Posterior vena cava (tissue), 2 donors: ENCODE results near the gene SPDYE5. TPM values are rescaled to one million over a fixed set of nuclear protein-coding genes. Genes with fewer than 3 reads are reported as not detected.
"Not testable (repeated sequence)": the region's sequence is repeated elsewhere in the genome, so short reads cannot be mapped to it uniquely, and the experiment has no call there.

ENCODE experiments used
- DNase-seq: peaks from one replicate; pipeline ENCODE4 v3.0.0-alpha.2; 2020; ENCODE audit warnings: low spot score
- intact Hi-C, 2 donors: fragments of 100-400 bp; cut with DNase I; formaldehyde crosslinking; loops; one replicate each; pipeline versions ENCODE4 v1.14.1 to v1.14.2; 2022 to 2023
- long read RNA-seq, 2 donors: library from polyadenylated mRNA; unstranded; transcript quantifications; one replicate each; pipeline ENCODE4 v2.0.0, GENCODE V29; 2020 to 2021
- total RNA-seq, 2 donors: library from RNA; stranded (reverse); fragmentation: NEBNext Ultra II Directional; extraction: Animal tissue kit (Norgen Biotek cat#: 25700); gene quantifications; one replicate each; pipeline ENCODE4 v1.2.1, GENCODE V29; 2021
- donor health status: DM: yes; HTN: yes; CAD: no.
- donor health status: DM: yes; HTN: yes; CAD: no.

SPDYE5 gene, protein sequence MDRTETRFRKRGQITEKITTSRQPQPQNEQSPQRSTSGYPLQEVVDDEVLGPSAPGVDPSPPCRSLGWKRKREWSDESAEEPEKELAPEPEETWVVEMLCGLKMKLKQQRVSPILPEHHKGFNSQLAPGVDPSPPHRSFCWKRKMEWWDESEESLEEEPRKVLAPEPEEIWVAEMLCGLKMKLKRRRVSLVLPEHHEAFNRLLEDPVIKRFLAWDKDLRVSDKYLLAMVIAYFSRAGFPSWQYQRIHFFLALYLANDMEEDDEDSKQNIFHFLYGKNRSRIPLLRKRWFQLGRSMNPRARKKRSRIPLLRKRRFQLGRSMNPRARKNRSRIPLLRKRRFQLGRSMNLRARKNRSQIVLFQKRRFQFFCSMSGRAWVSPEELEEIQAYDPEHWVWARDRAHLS
- total RNA-seq = not detected
- long read RNA-seq, donor 1, partial matches to known transcripts = 0 of 5 reads
- long read RNA-seq, donor 1, other reads (novel, unspliced or antisense) = 5 of 5 reads
- long read RNA-seq, donor 2, partial matches to known transcripts = 0 of 6 reads
- long read RNA-seq, donor 2, other reads (novel, unspliced or antisense) = 6 of 6 reads

DNA sequence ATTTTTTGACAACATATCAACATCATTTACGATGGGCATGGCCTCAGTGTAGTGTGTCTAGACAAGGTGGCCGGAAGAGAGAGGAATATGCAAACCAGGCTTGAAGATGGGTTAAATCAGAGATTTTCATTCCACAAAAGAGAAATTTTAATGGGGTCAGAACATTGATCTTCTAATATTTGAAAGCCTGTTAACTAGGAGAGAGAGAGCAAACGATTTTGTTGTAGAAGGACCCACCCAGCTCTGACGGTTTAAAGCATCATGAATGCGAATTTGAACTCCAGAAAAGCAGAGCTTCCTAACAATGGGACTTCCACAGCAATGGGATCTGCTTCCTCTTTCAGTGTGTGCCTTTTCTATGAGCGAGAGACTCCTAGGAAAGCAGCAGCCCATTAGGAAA, at the start of gene SPDYE5:
SPDYE5 (plus strand) TSS at position 301 of the 400 bp plus-strand sequence. CDS start 1,728 bp downstream, outside the sequence.
- DNase-seq, intact Hi-C loops: not testable (repeated sequence)

DNA sequence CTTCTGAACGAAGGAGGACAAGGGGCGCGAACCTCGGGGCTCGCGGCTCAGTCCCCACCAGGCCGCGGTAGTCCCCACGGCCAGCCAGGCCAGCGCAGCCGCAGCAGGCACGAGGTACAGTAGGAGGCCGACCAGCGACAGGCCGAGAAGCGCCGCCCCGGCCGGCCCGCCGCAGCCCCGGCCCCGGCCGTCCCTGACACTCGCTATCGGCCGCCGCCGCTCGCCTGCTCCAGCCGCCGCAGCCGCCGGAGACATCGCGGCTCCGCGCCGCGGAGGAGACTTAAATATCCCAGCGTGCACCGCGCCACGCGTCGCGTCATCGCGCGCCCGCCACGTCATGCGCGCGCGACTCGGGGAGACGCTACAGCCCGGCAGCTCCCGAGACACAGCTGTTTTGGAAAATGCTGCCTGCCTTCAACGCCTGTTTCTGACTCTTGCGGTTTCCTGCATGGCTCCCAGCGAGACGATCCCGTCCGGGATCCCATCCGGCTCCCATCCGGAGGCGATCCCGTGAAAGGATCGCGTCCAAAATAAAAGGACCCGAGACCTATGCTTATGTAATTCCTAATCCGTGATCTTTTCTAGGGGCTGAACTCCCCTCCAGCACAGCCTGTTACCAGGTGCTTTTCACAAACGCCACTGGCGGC, 49.5 kb upstream of the SPDYE5 start:
- DNase-seq, intact Hi-C loops: not testable (repeated sequence)

DNA sequence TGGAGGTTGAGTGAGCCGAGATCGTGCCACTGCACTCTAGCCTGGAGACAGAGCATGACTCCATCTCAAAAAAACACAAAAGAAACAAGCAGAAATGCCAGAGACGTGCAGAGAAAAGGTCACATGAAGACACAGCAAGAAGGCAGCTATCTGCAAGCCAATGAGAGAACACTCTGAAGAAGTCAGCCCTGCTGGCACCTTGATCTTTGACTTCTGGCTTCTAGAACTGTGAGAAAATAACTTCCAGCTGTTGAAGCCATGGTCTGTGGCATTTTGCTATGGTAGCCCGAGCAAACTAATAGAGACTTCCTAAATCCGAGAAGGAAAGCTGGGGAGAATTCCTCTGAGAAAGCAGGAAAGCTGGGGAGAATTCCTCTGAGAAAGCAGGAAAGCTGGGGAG, 42.2 kb upstream of the SPDYE5 start:
- intact Hi-C loops = not testable (repeated sequence)

DNA sequence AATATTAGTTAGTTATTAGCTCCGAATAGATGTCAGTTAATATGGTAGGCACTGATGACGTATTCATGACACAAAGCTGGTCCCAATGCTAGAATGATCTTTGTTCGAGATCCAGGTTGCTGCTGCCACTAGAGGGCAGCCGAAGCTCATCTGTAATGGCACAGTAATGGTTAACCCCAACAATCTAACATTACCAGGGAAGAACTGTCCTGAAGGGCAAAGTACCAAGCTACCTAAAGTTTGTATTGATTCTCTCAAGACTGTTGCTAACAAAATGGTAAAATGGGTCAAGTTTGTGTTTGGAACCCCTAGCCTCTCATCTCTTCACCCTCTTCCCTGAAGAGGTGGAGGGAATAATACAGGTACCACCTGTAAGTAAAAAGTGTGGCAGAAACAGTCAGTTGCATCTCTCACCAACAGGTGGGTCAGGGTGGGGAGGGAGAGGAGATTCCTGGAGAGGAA, 39.6 kb upstream of the SPDYE5 start:
- intact Hi-C loops = not testable (repeated sequence)

More for the DNA sequence above, 42.2 kb upstream of the SPDYE5 start:
- DNase-seq = not testable (repeated sequence)

DNA sequence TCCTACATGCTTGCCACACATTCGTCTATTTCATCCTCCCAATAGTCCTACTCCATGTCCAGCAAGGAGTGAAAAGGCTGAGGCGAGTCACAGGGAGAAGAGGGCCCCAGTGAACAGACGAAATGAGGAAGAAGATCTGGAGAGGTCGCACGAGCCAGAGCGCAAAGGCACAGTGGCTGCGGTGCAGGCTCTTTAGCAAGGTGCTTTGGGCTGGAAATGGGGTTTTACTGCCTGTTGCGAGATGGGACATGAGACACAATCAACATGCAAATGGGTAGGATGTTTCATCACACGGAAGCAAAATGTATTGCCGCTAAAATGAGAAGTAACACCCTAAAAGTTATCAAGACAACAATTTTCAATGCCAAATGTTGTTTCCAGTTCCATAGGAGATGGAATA, 35.7 kb upstream of the SPDYE5 start:
- DNase-seq, intact Hi-C loops: not testable (repeated sequence)

More for the DNA sequence above, 39.6 kb upstream of the SPDYE5 start:
- not testable (repeated sequence) for DNase-seq

DNA sequence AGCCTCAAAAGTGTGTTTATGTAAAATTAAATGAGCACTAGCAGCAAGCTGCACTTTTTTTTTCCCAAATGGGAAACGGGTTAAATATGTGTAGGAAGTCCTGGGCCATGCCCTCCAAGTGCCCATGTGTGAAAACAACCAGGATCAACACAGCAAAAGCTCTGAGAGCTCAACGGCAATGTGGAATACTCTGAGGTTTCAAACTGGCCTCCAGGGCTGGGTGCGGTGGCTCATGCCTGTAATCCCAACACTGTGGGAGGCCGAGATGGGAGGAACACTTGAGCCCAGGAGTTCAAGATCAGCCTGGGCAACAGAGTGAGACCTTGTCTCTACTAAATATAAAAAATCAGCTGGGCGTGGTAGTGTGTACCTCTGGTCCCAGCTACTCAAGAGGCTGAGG, 34.1 kb upstream of the SPDYE5 start:
- DNase-seq, intact Hi-C loops: not testable (repeated sequence)

DNA sequence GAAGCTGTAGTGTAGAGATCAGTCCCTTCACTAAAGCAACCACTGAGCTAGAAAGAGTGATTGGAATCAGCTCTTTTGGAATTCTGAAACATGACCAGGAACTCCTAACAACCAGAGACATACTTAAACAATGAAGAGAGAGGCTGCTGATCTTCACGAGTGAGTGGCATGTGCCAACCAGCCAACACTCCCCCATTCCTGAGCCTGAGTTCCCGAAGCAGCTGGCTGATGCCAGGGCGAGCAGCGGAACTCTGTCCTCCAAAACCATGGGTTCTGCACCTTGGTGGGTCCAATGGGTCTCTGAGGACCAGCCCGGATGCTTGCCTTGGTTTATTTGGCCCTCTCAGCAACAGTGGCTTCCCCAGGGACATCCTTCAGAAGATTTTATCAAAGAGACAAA, 31.6 kb upstream of the SPDYE5 start:
- DNase-seq, intact Hi-C loops: not testable (repeated sequence)

DNA sequence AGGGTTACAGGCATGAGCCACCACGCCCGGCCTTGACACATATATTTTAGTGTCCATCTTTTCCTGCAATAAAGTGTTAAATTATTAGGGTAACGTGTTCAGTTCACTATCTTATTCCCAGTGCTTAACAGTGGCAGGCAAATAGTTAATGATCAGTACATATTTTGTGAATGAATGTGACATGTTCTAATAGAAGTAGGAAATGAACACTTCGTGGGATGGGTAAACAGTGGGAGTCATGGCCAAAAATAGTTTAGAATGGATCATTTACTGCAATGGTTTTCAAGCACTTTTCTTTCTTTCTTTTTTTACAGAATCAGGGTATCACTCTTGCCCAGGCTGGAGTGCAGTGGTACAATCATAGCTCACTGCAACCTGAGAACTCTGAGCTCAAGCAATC, 22.0 kb upstream of the SPDYE5 start:
- intact Hi-C loops = not testable (repeated sequence)

DNA sequence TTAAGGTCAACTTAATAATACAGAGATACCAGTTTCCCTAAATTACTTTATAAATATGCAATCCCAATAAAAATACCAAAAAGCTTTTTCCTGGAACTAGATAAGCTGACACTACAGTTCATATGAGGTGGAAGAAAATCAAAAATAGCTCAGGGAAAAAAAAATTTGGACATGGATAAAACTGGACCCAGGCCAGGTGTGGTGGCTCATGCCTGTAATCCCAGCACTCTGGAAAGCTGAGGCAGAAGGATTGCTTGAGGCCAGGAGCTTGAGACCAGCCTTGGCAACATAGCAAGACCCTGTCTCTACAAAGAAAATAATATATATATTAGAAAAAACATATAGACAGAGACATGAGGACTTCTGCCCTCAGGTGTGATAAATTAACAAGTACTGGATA, 14.7 kb upstream of the SPDYE5 start:
- intact Hi-C loops, DNase-seq: not testable (repeated sequence)

More for the DNA sequence above, 22.0 kb upstream of the SPDYE5 start:
- not testable (repeated sequence) for DNase-seq

DNA sequence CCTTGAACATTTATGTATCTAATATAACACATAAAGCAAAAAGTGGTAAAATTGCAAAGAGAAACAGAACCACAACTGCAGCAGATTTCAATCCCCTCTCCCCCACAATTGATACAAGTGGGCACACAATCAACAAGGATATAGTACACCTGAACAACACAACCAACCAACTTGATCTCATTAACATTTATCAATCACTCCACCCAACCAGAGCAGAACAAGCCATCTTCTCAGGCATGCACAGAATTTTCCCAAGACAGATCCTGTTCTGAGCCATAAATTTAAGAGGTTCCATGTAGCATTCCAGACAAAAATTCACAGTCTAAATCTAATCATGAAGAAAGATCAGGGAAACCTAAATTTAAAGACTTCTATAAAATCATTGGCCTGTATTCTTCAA, 11.8 kb upstream of the SPDYE5 start:
- intact Hi-C loops, DNase-seq: not testable (repeated sequence)

DNA sequence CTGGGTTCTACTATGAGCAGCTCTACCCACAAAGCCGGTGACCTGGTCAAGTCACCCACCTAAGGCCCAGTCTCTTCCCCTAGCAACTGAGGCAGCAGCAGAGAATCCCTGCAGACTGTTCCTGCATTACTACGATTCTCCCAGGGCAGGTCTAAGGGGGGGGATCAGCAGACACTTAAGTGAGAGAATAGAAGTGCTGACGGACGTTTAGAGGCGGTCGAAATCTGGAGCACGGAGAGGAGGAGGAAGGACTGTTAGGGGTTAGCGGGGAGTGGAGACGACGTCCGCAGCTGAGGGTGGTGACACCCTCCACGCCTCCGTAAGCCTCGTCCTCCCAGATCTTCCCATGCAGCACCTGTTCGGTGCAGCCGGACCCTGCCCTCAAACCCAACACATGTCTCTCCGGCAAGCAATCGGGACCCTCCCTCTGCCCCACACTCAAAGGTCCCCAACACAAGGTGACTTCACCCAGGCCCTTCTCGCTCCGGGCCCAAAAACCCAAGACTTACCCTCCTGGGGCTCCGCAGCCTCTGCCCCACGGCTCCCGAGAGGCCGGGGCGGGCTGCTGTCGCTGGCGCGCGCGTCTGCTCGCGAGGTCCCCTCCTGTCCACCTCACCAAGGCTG, 6.7 kb upstream of the SPDYE5 start:
- intact Hi-C loops, DNase-seq: not testable (repeated sequence)

DNA sequence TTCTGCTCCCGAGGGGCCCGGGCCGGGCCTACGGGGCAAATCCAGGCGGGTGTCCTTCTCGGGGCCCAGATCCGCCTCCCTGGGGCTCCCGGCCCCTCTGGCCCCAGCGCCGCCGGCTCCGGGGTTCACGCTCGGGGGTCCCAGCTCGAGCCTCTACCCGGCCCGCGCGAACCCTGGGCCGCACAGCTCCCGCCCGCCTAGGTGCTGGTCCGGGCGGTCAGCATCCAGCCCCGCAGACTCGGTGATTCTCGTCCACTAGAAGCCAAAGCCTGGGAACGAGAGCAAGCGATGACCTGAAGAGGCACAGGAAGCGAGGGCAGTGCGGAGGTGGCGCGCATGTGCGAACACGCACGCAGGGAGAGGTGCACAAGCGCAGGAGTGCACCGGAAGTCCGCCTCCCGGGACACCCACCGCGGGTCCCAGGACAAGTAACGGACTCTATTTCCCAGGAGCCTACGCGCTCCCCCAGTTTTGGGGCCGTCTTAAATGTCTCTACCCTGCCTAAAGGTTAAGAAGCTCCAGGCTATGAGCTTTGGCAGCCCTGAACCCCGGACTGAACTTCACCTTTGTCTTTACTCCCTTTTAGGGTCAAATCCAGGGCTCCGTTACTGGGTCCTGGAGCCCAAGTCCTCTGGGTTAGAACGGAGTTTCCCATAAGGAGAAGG, 6.0 kb upstream of the SPDYE5 start, which contains the start of gene POM121C:
POM121C (minus strand) TSS at position 321 of the 665 bp plus-strand sequence. CDS start 44,803 bp downstream, outside the sequence.
- intact Hi-C loops = not testable (repeated sequence)
- peak; percentile 97 for DNase-seq

DNA sequence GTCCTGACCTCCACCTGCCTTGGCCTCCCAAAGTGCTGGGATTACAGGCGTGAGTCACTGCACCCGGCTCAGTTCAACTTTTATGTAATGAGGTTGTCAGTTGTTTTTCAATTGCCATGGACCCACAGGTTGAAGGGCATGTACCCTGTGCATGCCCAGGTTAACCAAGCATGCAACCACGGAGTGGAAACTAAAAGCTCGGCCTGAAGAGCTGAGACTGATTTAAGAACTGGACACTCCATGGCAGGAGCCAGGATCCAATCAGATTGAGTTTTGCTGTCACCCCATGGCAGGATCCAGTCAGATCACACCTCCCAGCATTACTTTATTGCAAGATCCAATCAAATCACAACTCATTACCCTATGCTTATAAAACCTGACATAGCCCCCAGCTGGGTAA, 16.9 kb downstream of the SPDYE5 start:
- intact Hi-C loops, DNase-seq: not testable (repeated sequence)

DNA sequence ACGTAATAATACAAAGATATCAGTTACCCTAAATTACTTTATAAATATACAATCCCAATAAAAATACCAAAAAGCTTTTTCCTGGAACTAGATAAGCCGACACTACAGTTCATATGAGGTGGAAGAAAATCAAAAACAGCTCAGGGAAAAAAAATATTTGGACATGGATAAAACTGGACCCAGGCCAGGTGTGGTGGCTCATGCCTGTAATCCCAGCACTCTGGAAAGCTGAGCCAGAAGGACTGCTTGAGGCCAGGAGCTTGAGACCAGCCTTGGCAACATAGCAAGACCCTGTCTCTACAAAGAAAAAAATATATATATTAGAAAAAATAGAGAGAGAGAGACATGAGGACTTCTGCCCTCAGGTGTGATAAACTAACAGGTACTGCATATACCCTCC, 26.7 kb downstream of the SPDYE5 start:
- peak; percentile 32 for DNase-seq
- intact Hi-C loops = not testable (repeated sequence)

DNA sequence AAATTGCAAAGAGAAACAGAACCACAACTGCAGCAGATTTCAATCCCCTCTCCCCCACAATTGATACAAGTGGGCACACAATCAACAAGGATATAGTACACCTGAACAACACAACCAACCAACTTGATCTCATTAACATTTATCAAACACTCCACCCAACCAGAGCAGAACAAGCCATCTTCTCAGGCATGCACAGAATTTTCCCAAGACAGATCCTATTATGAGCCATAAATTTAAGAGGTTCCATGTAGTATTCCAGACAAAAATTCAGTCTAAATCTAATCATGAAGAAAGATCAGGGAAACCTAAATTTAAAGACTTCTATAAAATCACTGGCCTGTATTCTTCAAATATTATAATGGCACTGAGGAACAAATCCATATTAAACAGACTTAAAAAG, 29.6 kb downstream of the SPDYE5 start:
- DNase-seq, intact Hi-C loops: not testable (repeated sequence)

DNA sequence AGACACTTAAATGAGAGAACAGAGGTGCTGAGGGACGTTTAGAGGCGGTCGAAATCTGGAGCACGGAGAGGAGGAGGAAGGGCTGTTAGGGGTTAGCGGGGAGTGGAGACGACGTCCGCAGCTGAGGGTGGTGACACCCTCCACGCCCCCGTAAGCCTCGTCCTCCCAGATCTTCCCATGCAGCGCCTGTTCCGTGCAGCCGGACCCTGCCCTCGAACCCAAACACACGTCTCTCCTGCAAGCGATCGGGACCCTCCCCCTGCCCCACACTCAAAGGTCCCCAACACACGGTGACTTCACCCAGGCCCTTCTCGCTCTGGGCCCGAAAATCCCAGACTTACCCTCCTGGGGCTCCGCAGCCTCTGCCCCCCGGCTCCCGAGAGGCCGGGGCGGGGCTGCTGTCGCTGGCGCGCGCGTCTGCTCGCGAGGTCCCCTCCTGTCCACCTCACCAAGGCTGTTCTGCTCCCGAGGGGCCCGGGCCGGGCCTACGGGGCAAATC, 35.2 kb downstream of the SPDYE5 start:
- intact Hi-C loops = not testable (repeated sequence)
- DNase-seq = peak; percentile 78

DNA sequence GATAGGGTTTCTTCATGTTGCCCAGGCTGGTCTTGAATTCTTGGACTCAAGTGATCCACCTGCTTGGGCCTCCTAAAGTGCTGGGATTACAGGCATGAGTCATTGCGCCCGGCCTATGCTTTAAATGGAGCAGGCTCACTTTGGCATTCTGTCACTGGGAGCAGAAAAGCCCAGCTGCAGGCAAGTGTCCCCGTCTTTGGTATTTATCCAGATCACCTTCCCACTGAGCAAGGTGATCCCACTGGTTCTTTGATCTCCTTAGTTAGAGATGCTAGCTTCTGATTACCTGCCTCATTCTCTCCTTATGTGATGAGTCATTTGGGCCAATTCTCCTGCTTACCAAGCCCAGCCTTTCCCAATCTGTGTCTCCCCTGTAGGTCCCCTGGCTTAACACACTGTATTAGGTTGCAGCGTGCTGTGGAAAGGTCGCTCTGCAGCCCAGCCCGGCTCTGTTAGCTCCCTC, 39.3 kb downstream of the SPDYE5 start:
- intact Hi-C loops = no loop called here
- DNase-seq = peak; percentile 28

DNA sequence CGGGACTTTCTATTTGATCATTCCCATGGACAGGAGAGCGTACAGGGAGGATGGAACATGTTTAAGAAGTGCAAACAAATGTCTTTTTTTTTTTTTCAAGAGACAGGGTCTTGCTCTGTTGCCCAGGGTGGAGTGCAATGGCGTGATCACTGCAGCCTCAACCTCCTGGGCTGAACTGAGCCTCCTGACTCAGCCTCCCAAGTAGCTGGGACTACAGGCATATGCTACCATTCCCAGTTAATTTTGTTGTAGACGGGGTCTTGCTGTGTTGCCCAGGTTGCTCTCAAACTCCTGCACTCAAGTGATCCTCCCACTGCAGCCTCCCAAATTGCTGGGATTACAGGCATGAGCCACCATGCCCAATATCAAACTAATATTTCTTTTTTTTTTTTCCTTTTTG, 40.5 kb downstream of the SPDYE5 start:
- DNase-seq = peak; percentile 24
- intact Hi-C loops = no loop called here
